Fibroblast of mammary gland (primary cell): ENCODE results near the gene TMUB1.

Experiments
- DNase-seq: peaks from one replicate; pipeline ENCODE4 v3.0.0-alpha.2; 2010; ENCODE audit warnings: low read depth
- H3K4me3 ChIP-seq: 2 replicates; pipeline ENCODE4 v1.5.1; 2011; ENCODE audit warnings: low read depth, mild to moderate bottlenecking, low read length, moderate library complexity; ENCODE audit not compliant: control insufficient read depth
- TF ChIP-seq, protein P1 (sequence below): conservative IDR thresholded peaks from 2 replicates; pipeline ENCODE4 v1.5.1; 2011; ENCODE audit warnings: low read depth, low read length, inconsistent platforms; ENCODE audit not compliant: control insufficient read depth, insufficient read depth

Gene TMUB1

GRCh38 chr7:151116603-151117440, 33.5 kb upstream of the TMUB1 start:
- no peak for DNase-seq
- TF ChIP-seq, protein P1, sequence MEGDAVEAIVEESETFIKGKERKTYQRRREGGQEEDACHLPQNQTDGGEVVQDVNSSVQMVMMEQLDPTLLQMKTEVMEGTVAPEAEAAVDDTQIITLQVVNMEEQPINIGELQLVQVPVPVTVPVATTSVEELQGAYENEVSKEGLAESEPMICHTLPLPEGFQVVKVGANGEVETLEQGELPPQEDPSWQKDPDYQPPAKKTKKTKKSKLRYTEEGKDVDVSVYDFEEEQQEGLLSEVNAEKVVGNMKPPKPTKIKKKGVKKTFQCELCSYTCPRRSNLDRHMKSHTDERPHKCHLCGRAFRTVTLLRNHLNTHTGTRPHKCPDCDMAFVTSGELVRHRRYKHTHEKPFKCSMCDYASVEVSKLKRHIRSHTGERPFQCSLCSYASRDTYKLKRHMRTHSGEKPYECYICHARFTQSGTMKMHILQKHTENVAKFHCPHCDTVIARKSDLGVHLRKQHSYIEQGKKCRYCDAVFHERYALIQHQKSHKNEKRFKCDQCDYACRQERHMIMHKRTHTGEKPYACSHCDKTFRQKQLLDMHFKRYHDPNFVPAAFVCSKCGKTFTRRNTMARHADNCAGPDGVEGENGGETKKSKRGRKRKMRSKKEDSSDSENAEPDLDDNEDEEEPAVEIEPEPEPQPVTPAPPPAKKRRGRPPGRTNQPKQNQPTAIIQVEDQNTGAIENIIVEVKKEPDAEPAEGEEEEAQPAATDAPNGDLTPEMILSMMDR: no peak
- H3K4me3 ChIP-seq: no peak overlapping the region

DNA sequence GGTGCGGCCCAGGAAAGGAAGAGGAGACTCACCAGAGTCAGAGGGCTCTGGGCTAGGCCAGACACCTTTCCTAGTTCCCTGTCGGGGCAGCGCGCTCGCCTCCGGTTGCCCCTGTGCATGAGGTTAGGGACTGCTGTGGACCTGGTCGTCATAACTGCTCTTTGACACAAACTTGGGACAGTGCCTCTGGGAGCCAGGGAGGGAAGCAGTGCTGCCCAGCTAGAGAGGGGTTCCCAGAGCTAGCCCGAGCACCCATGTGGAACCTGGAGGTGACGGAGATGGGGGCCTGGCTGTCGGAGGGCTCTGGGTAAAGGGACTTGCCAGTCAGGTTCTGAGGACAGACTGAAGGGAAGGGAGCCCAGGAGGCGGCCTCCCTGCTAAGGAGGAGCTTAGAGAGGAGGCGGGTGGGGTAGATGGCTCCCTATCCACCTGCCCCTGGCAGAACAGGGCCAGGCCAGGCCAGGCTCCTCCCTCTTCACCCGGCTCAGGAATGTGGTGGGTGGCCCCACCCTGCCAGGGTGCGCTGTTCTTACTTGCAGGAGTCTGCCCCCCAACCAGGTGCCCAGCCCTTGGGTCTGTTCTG, 32.6 kb upstream of the TMUB1 start:
- no peak for DNase-seq
- TF ChIP-seq, protein P1: no peak
- H3K4me3 ChIP-seq: no peak overlapping the region

DNA sequence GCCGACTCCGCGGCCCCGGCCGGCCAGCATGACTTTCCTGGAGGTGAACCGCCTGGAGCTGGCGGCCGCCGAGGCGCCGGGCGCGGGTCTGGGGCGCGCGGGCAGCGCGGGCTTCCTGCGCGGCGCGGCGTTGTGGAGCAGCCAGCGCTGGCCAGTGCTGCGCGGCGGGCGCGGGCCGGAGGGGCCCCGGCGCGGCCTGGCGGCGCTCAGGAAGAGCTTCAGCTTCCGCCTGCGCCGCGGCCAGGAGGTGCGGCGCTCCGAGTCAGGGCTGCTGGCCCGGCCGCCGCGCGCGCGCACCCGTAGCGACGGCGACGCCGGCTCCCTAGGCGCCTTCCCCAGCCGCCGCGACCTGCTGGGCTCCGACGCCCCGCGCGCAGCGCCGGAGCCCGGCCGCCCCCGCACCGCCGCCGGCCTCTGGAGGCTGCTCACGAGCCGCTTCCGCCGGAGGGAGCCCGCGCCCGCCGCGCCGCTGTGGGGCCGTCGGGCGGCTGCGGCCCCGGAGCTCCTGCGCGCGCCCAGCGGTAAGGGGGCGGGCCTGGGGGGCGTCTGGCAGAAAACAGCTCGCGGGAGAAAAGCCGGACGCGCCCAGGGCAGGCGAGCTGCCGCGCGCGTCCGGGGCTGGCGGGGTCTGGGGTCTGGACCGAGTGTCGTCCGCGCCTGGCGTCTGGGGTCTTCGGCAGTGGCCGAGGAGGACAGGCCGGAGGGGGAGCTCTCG, 32.0 kb upstream of the TMUB1 start:
- H3K4me3 ChIP-seq: no peak overlapping the region
- DNase-seq: peak; percentile 24
- TF ChIP-seq, protein P1: no peak

GRCh38 chr7:151114151-151115090, 31.1 kb upstream of the TMUB1 start:
- no peak for DNase-seq
- TF ChIP-seq, protein P1: no peak
- no peak overlapping the region for H3K4me3 ChIP-seq

- DNase-seq: peak; percentile 57
- no peak overlapping the region for H3K4me3 ChIP-seq
- TF ChIP-seq, protein P1: no peak
These were observed 30.3 kb upstream of the TMUB1 start for GRCh38 chr7:151113344-151114150.
